Sciatic nerve (tissue), 2 donors: Measurements from ENCODE around the gene PTPRB. TPM values are rescaled to one million over a fixed set of nuclear protein-coding genes. Genes with fewer than 3 reads are reported as not detected.
"Not testable (repeated sequence)": the region's sequence is repeated elsewhere in the genome, so short reads cannot be mapped to it uniquely, and the experiment has no call there.

Experiments
- ATAC-seq: fragments of 200-7000 bp; cut with Tn5 transposase; one replicate; pipeline ENCODE4 v1.9.1; 2020; ENCODE audit warnings: mild to moderate bottlenecking, moderate library complexity
- DNase-seq: peaks from one replicate; pipeline ENCODE4 v3.0.0-alpha.2; 2020; ENCODE audit warnings: low spot score
- intact Hi-C: fragments of 100-400 bp; cut with DNase I; formaldehyde crosslinking; loops from one replicate; pipeline ENCODE4 v1.14.2; 2022
- total RNA-seq: library from RNA; stranded (reverse); fragmentation: NEBNext Ultra II Directional; extraction: Animal tissue kit (Norgen Biotek cat#: 25700); gene quantifications from one replicate; pipeline ENCODE4 v1.2.1, GENCODE V29; 2021
- donor health status: DM: no; HTN: no; CAD: no.
- donor health status: DM: no; HTN: no; CAD: no.

The PTPRB gene
- total RNA-seq, 1 donor from 2014 or later: 40.5 TPM

DNA sequence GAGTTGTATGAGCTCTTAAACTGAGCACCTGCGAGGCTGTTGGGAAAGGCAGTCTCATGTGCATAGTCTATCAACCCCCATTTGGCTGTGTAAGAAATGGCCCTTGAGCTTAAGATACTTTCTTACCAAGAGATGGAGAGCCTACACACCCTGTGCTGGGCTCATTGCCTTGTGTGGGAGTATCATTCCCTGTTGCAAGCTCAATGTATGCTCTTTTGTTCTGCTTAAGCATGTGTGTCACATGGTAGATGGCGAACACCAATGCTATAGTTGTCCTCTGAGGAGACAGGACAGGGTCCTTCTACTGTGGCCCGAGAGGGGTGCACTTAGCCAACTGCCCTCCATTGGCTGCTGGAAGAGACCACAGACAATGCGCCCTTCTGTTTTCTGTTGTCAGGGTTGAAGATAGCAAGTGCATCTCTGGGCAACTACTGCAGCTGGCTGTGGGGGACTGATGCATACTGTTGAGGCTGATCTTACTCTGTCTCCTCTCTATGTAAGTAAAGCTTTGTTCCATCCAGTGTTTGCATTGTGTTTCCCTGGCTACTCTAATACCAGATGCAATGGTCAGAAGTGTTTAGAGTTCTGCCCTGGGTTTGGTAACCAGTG, 79.5 kb downstream of the PTPRB start:
- intact Hi-C loops: no loop called here
- peak; percentile 79 for ATAC-seq

GRCh38 chr12:70556179-70556869, 80.9 kb downstream of the PTPRB start:
- intact Hi-C loops: no loop called here
- DNase-seq (no peak), ATAC-seq (no peak)

More for the DNA sequence above, 79.5 kb downstream of the PTPRB start:
- DNase-seq: no peak

GRCh38 chr12:70555081-70555480, 82.1 kb downstream of the PTPRB start:
- intact Hi-C loops: no loop called here

DNA sequence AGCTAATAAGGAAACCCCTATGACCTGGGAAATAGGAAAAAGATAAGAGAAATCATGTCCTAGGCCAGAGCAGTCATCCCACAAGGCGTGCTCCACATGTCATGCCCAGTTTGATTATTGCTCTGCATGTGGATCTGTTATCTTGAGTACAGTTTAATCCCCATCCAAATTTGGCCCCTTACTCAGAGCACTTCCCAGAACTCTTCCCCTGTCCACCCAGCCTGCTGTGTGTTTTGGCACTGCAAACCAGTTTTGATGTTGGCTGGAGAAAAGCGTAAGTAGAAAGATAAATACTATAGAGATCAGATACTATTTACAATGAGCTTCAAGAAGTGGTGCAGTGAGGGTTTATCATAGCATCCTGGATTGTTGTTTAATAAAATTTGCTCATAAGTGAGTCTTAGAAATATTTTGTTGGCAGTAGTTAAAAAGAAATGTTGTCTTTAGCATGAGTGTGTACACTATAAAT, 83.8 kb downstream of the PTPRB start:
- DNase-seq (no peak), ATAC-seq (no peak)
- intact Hi-C loops: no loop called here

More at GRCh38 chr12:70555081-70555480, 82.1 kb downstream of the PTPRB start:
- DNase-seq (no peak), ATAC-seq (no peak)

DNA sequence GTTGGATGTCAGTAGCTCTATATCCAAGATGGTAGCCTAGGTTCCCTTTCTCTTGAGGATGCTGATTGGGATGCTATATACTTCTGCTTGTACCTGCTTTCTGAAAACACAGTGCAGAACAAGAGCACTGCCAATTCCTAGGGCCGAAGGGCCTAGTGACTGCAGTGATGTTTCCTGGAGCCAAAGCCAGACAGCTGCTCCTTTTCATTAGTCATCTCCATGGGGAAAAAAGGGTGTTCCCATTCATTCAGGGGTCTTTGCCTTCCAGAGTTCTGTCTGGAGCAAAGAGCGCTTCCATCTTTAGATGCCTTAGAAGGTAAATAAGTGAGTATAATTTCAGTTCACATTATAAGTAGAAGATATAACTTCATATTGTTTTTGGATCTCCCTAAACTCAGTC, 85.5 kb downstream of the PTPRB start:
- intact Hi-C loops: no loop called here
- no peak for ATAC-seq
- DNase-seq: no peak

DNA sequence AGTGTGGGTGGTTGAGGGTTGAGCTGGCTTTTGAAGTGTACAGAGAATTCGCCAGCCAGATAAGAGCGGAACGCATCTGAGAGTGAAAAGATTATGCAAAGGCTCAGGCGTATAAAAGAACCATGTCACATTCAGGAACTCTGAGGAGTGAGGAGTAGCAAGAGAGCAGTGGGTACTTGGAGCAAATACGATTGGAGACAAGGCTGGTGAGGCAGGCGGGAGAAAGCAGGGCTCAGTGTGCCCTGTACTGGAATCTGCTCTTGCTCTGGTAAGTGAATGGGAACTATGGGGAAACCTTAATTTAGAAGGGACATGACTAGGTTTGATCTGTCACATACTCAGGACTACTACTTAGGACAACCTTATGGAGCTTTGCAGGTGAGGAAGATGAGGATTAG, 87.0 kb downstream of the PTPRB start:
- DNase-seq: no peak
- intact Hi-C loops: no loop called here
- ATAC-seq: no peak

DNA sequence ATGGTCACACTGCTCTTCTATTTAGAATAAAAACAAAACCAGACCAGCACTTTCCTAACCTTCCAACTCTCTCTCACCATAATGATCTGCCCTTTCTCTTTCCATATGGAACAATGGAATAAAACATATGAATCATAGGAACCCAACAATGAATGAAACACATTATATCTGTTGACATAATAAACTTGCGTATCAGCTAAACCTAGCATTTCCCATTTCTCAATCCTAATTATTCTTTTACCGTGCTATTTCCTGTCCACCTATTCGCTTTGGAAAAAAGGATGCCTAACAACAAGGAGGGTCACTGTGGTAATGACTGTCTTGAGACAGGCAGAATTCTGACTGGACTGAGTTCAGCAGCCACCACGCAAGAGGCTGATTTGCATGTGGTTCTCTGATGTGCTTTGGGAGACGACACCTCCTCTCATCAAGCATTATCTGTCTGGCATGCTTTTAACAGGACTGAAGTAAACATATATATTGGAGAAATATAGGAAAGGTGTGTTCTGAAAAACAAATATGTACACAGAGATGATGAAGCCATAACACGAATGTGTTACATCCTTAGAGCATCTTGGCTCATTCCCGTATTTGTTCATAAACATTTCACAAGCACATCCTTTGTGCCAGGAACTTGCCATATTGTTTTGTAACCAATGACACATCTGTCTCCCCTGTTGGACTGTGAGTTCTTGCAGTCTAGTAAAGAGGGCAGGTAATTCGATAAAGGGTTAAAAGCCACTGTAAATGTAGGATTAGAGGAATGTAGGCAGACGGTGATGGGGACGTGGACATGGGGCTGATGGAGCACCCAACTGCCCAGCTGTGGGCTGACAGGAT, 87.7 kb downstream of the PTPRB start:
- DNase-seq (no peak), ATAC-seq (no peak)
- intact Hi-C loops: no loop called here

- DNase-seq: no peak
Measured at GRCh38 chr12:70543444-70543843, 93.8 kb downstream of the PTPRB start.

DNA sequence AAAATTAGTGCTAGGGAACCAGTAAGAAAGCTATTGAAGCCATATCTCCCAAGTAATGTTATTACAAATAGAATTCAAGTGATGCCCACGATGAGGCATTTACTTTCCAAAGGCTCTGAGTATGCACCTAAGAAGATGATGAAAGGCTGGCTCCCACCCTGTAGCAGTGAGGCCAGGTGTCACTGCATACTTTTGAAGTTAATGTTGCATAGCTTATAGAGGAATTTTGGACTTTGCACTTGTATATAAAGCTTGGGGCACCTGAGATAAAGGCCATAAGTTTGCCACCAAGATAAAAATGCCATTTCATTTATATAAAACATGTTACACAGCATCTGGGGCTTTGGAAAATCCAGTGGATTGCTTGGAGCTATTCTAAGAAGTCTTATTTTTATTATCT, 96.2 kb downstream of the PTPRB start:
- no peak for DNase-seq
- intact Hi-C loops: no loop called here
- ATAC-seq: no peak

More at GRCh38 chr12:70543444-70543843, 93.8 kb downstream of the PTPRB start:
- intact Hi-C loops: no loop called here
- no peak for ATAC-seq

- intact Hi-C loops: no loop called here
- DNase-seq: no peak
- ATAC-seq: no peak
Measured at GRCh38 chr12:70536650-70537049, 100.6 kb downstream of the PTPRB start.

DNA sequence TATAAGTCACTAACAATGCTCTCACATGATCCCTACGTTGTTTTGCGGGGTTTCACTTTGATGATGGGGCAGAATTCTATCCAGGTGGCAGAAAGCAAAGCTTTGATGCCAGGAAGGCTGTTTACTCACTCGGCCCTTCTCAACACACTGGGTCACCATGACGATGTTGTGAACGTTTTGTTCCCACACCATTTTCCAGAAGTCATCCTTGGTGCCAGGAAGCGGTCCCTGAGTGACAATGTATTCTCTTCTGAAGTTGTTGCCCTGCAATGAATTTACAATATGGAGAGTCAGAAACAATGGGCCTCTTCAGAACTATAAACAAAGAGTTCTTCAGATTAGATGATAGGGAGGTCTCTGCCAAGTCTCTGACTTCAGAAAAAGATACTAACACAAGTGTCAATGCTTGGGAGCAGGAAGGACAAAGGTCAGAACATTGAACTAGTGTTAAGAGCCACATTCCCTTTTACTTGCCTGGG, 101.3 kb downstream of the PTPRB start:
- DNase-seq: peak; percentile 61
- ATAC-seq: peak; percentile 91
- intact Hi-C loops: no loop called here

- ATAC-seq (no peak), DNase-seq (no peak)
- intact Hi-C loops: no loop called here
Measured at GRCh38 chr12:70534466-70534865, 102.8 kb downstream of the PTPRB start.

- DNase-seq (no peak), ATAC-seq (no peak)
- intact Hi-C loops: no loop called here
Measured at GRCh38 chr12:70529647-70530046, 107.6 kb downstream of the PTPRB start.

DNA sequence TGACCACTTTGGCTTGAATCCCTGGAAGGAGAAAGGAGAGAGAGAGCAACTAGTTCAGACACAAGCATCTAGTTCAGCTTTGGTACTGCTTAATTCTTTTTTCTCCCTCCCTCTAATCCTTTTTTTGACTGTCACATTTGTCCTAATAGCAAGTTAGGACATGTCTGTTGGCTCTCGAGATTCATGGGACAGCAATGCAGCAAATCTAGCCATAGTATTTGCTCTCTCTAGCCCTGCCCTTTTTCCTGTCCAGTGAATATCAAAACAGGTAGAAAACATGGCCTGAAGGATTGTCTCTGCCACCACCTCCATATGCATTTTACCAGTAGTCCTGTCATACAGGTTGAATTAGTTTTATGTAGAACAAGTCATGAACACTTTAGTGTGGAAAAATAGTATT, 116.4 kb downstream of the PTPRB start:
- no peak for ATAC-seq
- no peak for DNase-seq
- intact Hi-C loops: no loop called here

GRCh38 chr12:70513426-70513825, 123.8 kb downstream of the PTPRB start:
- DNase-seq: no peak
- intact Hi-C loops: no loop called here
- no peak for ATAC-seq

GRCh38 chr12:70508178-70508577, 129.1 kb downstream of the PTPRB start:
- ATAC-seq (no peak), DNase-seq (no peak)
- intact Hi-C loops: no loop called here

DNA sequence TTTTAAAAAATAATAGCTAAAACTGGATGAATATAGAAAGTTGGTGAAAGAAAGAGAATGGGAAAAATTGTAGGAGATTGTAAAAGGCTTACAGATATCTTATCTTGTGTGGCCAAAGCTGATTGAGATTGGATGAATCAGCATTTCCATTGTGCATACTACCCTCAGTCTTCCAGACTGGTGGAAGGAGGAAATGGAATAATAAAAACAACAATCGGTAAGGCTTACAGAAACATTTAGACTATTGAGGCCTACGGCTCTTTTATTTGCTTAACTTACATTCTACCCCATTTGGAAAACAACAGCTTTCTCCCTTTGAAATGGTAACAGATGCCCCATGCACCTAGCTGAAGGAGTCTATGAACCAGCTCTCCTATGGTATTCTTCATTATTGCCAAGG, 129.8 kb downstream of the PTPRB start:
- intact Hi-C loops: no loop called here
- DNase-seq: no peak
- ATAC-seq: no peak

DNA sequence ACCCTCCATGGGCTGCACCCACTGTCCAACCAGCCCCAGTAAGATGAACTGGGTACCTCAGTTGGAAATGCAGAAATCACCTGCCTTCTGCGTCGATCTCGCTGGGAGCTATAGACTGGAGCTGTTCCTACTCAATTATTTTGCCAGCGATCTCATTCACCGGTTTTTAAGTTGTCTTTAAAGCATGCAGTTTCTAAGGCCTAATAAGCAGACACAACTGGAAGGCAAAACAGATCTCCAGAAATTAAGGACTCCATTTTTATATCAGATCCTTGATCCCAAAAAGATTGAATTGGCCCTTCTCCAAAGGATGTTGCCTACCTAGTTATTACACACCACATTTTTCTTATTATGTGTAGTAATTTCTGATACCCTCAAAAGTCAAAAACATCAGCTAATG, 139.7 kb downstream of the PTPRB start:
- no peak for DNase-seq
- intact Hi-C loops: no loop called here
- no peak for ATAC-seq

- ATAC-seq, DNase-seq, intact Hi-C loops: not testable (repeated sequence)
Measured at GRCh38 chr12:70492904-70493303, 144.3 kb downstream of the PTPRB start.

- DNase-seq, ATAC-seq, intact Hi-C loops: not testable (repeated sequence)
Measured at GRCh38 chr12:70490928-70491327, 146.3 kb downstream of the PTPRB start.
